ENCODE data around the gene EGFR.

EGFR gene

DNA sequence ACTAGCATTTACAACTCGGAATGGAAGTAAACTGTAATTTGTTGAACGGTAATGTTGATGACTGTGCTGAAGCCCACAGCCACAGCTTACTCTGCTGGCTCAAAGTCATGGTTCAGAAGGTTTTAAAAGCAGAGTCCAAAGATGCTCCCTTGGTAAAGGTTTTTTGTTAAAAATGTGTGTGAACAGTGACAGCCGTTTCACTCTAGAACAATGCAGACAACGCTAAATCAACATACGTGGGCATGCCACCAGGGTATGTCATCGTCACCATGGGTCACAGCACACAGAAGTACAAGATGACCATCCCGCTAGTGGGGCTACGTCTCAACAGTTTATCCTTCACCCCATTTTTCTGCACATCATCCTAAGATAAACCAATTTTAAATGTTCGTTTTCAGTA, 239.8 kb downstream of the EGFR start:
- peaks cover 2% of the 10 kb centered on the region for H3K4me1 ChIP-seq (ENCODE audit: control insufficient read depth, low read depth, low read length)
- H3K27me3 ChIP-seq (ENCODE audit: control insufficient read depth, insufficient read depth, low read length) = peaks cover 34% of the 10 kb centered on the region

DNA sequence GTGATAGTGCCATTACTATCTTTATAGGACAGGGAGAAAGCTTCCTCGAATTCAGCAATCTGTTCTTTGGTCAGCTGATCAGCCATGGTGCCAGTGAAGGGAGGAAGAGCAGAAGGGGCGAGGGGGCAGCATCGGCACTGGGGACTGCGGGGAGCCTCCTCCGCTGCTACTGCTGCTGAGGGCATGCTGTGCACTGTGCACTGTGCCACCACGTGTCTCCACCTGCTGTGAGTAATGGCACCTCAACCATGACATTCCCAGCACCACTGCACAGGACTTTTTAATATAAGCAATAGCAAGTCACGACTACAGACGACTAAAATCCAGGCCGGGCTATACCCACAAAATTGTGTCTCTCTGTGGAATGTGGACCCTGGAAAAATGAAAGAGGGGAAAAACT, 241.4 kb downstream of the EGFR start:
- peaks cover 21% of the 10 kb centered on the region for H3K27me3 ChIP-seq (ENCODE audit: control insufficient read depth, insufficient read depth, low read length)
- H3K4me3 ChIP-seq (ENCODE audit: low read length) = no peak overlapping the region
- H3K4me1 ChIP-seq (ENCODE audit: control insufficient read depth, low read depth, low read length) = no peaks in the 10 kb centered on the region
- no peaks in the 10 kb centered on the region for H3K36me3 ChIP-seq (ENCODE audit: control insufficient read depth, low read depth, low read length)
- no peaks in the 10 kb centered on the region for H3K9me3 ChIP-seq (ENCODE audit: control insufficient read depth, low read depth, low read length)
- no peak overlapping the region for H3K9ac ChIP-seq (ENCODE audit: low read length)
- H3K27ac ChIP-seq (ENCODE audit: low read length) = no peak overlapping the region

More for the DNA sequence above, 239.8 kb downstream of the EGFR start:
- H3K9me3 ChIP-seq (ENCODE audit: control insufficient read depth, low read depth, low read length) = no peaks in the 10 kb centered on the region
- no peak overlapping the region for H3K4me3 ChIP-seq (ENCODE audit: low read length)
- no peak overlapping the region for H3K9ac ChIP-seq (ENCODE audit: low read length)
- H3K36me3 ChIP-seq (ENCODE audit: control insufficient read depth, low read depth, low read length) = no peaks in the 10 kb centered on the region
- H3K27ac ChIP-seq (ENCODE audit: low read length) = no peak overlapping the region

DNA sequence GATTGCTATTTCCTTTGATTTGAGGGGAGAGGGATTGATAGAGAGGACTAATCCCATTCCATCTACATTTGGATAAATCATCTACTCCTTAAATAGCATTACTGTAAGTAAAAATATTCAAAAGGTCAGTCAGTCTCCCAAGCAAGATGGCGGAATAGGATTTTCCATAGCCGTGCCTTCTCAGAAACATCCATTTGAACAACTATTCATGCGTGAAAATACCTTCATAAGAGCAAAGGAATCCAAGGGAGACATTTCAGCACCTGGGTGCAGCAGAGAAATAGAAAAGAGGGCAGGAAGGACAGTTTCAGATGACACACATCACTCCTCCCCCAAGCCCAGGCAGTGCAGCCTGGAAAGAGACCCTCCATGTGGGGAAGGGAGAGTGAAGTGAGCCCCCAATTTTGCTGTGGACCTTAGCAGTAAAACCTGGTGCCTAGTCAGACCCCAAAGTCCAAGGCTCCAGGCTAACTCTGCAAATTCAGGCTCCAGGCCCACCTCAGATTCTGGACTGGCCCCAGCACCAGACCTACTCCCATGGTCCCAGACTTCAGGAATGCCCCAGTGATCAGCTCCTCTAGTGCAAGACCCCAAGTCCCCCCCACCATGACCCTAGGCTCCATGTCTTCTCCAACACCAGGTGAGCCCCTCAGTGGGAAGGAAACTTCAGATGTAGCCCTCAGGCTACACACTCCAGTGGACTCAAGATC, 242.0 kb downstream of the EGFR start:
- Histone ChIP-seq H3K4me1 (ENCODE audit: control insufficient read depth, low read depth, low read length) (no peaks in the 10 kb centered on the region), H3K36me3 (ENCODE audit: control insufficient read depth, low read depth, low read length) (no peaks in the 10 kb centered on the region), H3K9me3 (ENCODE audit: control insufficient read depth, low read depth, low read length) (no peaks in the 10 kb centered on the region), H3K27me3 (ENCODE audit: control insufficient read depth, insufficient read depth, low read length) (peaks cover 15% of the 10 kb centered on the region), H3K4me3 (ENCODE audit: low read length) (no peak overlapping the region), H3K27ac (ENCODE audit: low read length) (no peak overlapping the region), H3K9ac (ENCODE audit: low read length) (no peak overlapping the region)

Data from iPS-18a (cell line).